ENCODE measurements around the gene MTRF1.

MTRF1 gene

DNA sequence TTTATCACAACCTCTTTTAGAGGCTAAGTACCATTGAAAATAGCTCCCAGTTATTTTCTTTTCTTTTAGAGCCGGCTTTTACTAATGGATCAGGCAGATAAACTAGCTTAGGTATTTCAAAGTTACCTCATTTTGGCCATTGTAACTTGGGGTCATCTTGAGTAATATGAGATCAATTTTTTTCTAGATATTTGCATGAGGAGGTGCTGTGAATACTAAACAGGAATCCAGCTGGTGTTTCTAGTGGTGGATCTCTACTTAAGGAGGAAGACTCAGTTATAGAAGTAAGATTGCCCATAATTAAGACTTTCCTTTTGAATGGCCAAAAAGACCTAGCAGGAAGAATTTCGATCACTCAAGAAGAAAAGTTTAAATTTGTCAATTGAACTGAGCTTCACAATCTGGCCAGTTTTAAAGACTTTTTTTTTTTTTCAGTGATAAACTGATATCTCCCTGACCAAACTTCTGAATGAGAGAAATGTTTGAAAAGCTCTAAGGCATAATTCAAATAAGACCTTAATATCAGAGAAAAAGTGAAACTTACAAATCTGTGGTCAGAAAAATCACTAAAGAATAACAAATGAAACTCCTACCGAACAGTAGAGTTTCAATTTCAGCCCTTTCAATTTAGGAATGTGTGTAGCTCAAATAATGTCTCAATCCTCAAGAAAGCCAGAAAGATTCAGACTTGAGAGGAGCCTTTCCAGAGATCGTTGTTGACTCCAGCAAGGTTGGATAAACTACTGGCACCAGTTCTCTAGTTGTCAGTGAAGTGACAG lies 36.1 kb upstream of the MTRF1 start:
- Histone ChIP-seq H3K36me3 (ENCODE audit: control insufficient read depth, insufficient read depth, low read length) (no peaks in the 10 kb centered on the region), H3K27me3 (ENCODE audit: control insufficient read depth, insufficient read depth, low read length, poor library complexity, severe bottlenecking) (no peaks in the 10 kb centered on the region), H3K4me3 (ENCODE audit: insufficient read depth, low read depth, low read length) (no peak overlapping the region), H3K4me1 (ENCODE audit: control insufficient read depth, insufficient read depth, low read length) (no peaks in the 10 kb centered on the region), H3K9me3 (ENCODE audit: control insufficient read depth, low read length) (no peaks in the 10 kb centered on the region), H3K27ac (ENCODE audit: insufficient read depth, low read depth, low read length, poor library complexity, severe bottlenecking) (no peak overlapping the region)
- 93 to 98% methylated on average over 4 of the region's 4 CpGs for WGBS, 2 experiments

DNA sequence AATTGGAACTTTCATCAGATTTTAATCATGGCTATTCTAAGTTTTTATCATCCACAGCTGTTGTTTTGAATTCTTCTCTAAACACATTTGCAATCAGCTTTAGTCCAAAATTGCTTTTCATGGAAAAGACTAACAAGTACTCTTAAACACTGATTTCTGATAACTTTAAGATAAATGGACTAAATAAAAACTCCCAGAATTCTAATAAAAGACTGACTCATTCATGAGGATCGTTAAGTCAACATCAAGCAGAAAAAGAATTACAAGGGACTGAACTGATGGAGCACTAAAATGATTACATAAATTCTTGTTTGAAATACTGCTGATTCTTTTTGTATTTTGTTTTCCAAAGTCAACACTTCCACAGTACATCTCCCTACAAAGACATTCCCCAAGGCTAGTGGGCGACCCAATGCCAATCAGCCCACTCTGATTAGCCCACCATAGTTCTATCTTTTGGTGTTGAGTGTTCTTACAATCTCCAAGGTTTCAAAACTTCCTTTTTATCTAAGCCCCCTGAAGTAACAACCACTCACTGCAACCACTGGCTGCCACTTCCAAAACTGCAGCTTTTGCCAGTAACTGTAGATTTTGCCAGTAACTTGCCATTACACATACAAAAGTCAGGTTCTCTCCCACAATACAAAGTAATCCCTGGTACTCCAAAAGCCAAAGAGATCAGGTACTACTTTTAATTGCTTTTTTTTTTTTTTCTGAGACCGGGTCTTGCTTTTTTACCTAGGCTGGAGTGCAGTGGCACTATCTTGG lies 33.7 kb upstream of the MTRF1 start:
- Histone ChIP-seq H3K4me1 (ENCODE audit: control insufficient read depth, insufficient read depth, low read length) (no peaks in the 10 kb centered on the region), H3K27me3 (ENCODE audit: control insufficient read depth, insufficient read depth, low read length, poor library complexity, severe bottlenecking) (no peaks in the 10 kb centered on the region), H3K27ac (ENCODE audit: insufficient read depth, low read depth, low read length, poor library complexity, severe bottlenecking) (no peak overlapping the region), H3K36me3 (ENCODE audit: control insufficient read depth, insufficient read depth, low read length) (no peaks in the 10 kb centered on the region), H3K9me3 (ENCODE audit: control insufficient read depth, low read length) (no peaks in the 10 kb centered on the region), H3K4me3 (ENCODE audit: insufficient read depth, low read depth, low read length) (no peak overlapping the region)
- WGBS, 2 experiments: 84 to 89% methylated on average over 2 to 3 of the region's 3 CpGs

DNA sequence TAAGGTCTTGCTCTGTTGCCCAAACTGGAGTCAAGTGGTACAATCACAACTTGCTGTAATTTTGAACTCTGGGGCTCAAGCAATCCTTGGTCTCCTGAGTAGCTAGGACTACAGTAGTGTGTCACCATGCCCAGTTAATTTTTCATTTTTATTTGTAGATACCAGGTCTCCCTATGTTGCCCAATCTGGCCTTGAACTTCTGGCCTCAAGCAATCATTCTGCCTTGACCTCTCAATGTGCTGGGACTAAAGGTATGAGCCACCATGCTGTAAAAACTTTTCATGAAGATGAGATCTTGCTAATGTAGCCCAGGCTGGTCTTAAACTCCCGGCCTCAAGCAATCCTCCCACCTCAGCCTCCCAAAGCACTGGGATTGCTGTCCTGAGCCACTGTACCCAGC lies 32.6 kb upstream of the MTRF1 start:
- WGBS, 2 experiments: 91 to 94% methylated on average over 1 of the region's 1 CpG
- no peaks in the 10 kb centered on the region for H3K27me3 ChIP-seq (ENCODE audit: control insufficient read depth, insufficient read depth, low read length, poor library complexity, severe bottlenecking)

DNA sequence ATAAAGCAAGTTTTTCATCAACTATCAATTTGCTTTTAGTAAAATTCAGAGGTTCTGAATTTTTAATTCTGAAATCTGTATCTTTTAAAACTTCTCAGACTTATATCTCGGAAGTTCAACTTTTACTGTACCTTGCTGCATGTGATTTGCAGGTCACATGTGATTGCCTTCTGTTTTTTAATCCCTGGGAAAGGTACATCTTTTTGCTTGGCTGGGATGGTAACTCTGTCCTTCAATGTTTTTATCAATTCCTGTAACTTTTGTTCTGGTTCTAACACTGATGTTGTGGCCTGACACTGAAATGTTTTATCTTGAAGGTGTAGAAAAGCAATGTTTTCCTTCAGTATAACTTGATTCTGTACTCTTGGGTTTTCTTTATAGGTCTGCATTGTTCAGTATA lies 31.5 kb upstream of the MTRF1 start:
- Histone ChIP-seq H3K4me1 (ENCODE audit: control insufficient read depth, insufficient read depth, low read length) (no peaks in the 10 kb centered on the region), H3K27ac (ENCODE audit: insufficient read depth, low read depth, low read length, poor library complexity, severe bottlenecking) (no peak overlapping the region), H3K27me3 (ENCODE audit: control insufficient read depth, insufficient read depth, low read length, poor library complexity, severe bottlenecking) (no peaks in the 10 kb centered on the region), H3K4me3 (ENCODE audit: insufficient read depth, low read depth, low read length) (no peak overlapping the region), H3K9me3 (ENCODE audit: control insufficient read depth, low read length) (no peaks in the 10 kb centered on the region), H3K36me3 (ENCODE audit: control insufficient read depth, insufficient read depth, low read length) (no peaks in the 10 kb centered on the region)
- WGBS, 2 experiments: 90% methylated on average over 1 of the region's 1 CpG

More for the DNA sequence above, 32.6 kb upstream of the MTRF1 start:
- Histone ChIP-seq H3K27ac (ENCODE audit: insufficient read depth, low read depth, low read length, poor library complexity, severe bottlenecking) (no peak overlapping the region), H3K9me3 (ENCODE audit: control insufficient read depth, low read length) (no peaks in the 10 kb centered on the region), H3K4me1 (ENCODE audit: control insufficient read depth, insufficient read depth, low read length) (no peaks in the 10 kb centered on the region), H3K36me3 (ENCODE audit: control insufficient read depth, insufficient read depth, low read length) (no peaks in the 10 kb centered on the region), H3K4me3 (ENCODE audit: insufficient read depth, low read depth, low read length) (no peak overlapping the region)

DNA sequence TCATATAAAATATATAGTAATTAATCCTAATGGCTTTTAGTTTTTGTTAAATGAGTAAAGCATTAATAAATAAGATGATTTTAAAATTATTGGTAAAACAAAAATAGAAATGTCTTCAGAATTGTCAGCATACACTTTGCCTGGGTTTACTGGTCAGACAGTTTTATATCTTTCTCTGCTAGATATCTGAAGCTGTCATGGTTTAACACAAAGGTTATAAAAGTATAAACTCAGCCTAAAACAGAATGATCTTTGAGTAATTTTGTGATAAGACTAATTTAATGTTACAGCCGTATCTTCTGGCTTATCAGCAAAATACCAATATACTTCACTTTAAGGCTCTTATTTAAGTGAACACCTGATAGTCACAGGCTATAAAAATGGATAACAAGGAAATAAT lies 29.9 kb upstream of the MTRF1 start:
- no peak overlapping the region for H3K4me3 ChIP-seq (ENCODE audit: insufficient read depth, low read depth, low read length)
- H3K27me3 ChIP-seq (ENCODE audit: control insufficient read depth, insufficient read depth, low read length, poor library complexity, severe bottlenecking): no peaks in the 10 kb centered on the region
- no peaks in the 10 kb centered on the region for H3K9me3 ChIP-seq (ENCODE audit: control insufficient read depth, low read length)
- H3K27ac ChIP-seq (ENCODE audit: insufficient read depth, low read depth, low read length, poor library complexity, severe bottlenecking): no peak overlapping the region
- no peaks in the 10 kb centered on the region for H3K4me1 ChIP-seq (ENCODE audit: control insufficient read depth, insufficient read depth, low read length)
- 100% methylated on average over 1 of the region's 1 CpG; no CpG with 5 or more reads in 1 of the 2 experiments for WGBS, 2 experiments
- H3K36me3 ChIP-seq (ENCODE audit: control insufficient read depth, insufficient read depth, low read length): no peaks in the 10 kb centered on the region

DNA sequence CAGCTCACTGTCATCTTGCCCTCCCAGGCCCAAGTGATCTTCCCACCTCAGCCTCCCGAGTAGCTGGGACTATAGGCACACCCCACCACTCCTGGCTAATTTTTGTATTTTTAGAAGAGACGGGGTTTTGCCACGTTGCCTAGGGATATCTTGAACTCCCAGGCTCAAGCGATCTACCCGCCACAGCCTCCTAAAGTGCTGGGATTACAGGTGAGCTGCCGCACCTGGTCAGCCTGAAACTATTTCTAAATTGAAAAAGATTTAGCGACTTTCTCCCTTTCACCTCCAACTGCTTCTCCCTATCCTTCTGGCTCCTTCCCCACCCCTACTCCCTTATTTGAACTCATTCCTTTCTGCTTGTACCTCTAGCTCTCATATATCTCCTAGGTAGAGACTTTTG lies 27.9 kb upstream of the MTRF1 start:
- Histone ChIP-seq H3K4me1 (ENCODE audit: control insufficient read depth, insufficient read depth, low read length) (no peaks in the 10 kb centered on the region), H3K27me3 (ENCODE audit: control insufficient read depth, insufficient read depth, low read length, poor library complexity, severe bottlenecking) (no peaks in the 10 kb centered on the region), H3K36me3 (ENCODE audit: control insufficient read depth, insufficient read depth, low read length) (no peaks in the 10 kb centered on the region), H3K9me3 (ENCODE audit: control insufficient read depth, low read length) (no peaks in the 10 kb centered on the region), H3K4me3 (ENCODE audit: insufficient read depth, low read depth, low read length) (no peak overlapping the region), H3K27ac (ENCODE audit: insufficient read depth, low read depth, low read length, poor library complexity, severe bottlenecking) (no peak overlapping the region)
- 85 to 92% methylated on average over 7 of the region's 7 CpGs for WGBS, 2 experiments

DNA sequence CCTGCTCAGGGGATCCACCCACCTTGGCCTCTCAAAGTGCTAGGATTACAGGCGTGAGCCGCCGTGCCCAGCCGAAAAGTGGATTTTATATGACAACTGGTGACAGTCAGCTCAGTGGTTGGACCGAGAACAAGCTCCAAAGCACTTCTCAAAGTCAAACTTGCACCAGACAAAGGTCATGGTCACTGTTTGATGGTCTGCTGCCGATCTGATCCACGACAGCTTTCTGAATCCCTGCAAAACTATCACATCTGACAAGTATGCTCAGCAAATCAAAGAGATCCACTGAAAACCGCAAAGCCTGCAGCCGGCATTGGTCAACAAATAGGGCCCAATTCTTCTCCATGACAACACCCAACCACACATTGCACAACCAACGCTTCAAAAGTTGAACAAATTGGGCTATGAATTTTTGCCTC lies 26.1 kb upstream of the MTRF1 start:
- Histone ChIP-seq H3K27me3 (ENCODE audit: control insufficient read depth, insufficient read depth, low read length, poor library complexity, severe bottlenecking) (no peaks in the 10 kb centered on the region), H3K4me1 (ENCODE audit: control insufficient read depth, insufficient read depth, low read length) (no peaks in the 10 kb centered on the region), H3K27ac (ENCODE audit: insufficient read depth, low read depth, low read length, poor library complexity, severe bottlenecking) (no peak overlapping the region), H3K4me3 (ENCODE audit: insufficient read depth, low read depth, low read length) (no peak overlapping the region), H3K9me3 (ENCODE audit: control insufficient read depth, low read length) (no peaks in the 10 kb centered on the region), H3K36me3 (ENCODE audit: control insufficient read depth, insufficient read depth, low read length) (no peaks in the 10 kb centered on the region)
- 91 to 94% methylated on average over 10 of the region's 10 CpGs for WGBS, 2 experiments

DNA sequence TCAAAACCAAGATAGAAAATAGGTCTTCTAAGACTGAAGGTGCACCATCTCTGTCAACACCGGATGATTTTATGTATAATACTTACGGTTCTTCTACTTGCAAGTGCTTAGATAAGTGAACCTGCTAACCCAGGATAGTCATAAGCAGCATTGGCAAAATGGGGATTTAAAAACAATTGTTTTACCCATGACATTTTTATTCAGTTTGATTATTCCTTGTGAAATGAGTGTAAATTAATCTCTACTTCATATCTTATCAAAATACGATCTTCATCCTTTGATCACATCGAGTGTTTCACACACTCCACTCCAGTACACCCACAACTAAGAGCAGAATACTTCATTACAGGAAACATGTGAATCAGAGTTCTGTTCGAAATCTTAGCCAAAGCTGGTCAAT lies 23.0 kb upstream of the MTRF1 start:
- H3K27ac ChIP-seq (ENCODE audit: insufficient read depth, low read depth, low read length, poor library complexity, severe bottlenecking): no peak overlapping the region
- no peaks in the 10 kb centered on the region for H3K9me3 ChIP-seq (ENCODE audit: control insufficient read depth, low read length)
- no peak overlapping the region for H3K4me3 ChIP-seq (ENCODE audit: insufficient read depth, low read depth, low read length)
- H3K36me3 ChIP-seq (ENCODE audit: control insufficient read depth, insufficient read depth, low read length): no peaks in the 10 kb centered on the region
- no peaks in the 10 kb centered on the region for H3K27me3 ChIP-seq (ENCODE audit: control insufficient read depth, insufficient read depth, low read length, poor library complexity, severe bottlenecking)
- 93 to 98% methylated on average over 4 to 5 of the region's 5 CpGs for WGBS, 2 experiments
- H3K4me1 ChIP-seq (ENCODE audit: control insufficient read depth, insufficient read depth, low read length): no peaks in the 10 kb centered on the region

DNA sequence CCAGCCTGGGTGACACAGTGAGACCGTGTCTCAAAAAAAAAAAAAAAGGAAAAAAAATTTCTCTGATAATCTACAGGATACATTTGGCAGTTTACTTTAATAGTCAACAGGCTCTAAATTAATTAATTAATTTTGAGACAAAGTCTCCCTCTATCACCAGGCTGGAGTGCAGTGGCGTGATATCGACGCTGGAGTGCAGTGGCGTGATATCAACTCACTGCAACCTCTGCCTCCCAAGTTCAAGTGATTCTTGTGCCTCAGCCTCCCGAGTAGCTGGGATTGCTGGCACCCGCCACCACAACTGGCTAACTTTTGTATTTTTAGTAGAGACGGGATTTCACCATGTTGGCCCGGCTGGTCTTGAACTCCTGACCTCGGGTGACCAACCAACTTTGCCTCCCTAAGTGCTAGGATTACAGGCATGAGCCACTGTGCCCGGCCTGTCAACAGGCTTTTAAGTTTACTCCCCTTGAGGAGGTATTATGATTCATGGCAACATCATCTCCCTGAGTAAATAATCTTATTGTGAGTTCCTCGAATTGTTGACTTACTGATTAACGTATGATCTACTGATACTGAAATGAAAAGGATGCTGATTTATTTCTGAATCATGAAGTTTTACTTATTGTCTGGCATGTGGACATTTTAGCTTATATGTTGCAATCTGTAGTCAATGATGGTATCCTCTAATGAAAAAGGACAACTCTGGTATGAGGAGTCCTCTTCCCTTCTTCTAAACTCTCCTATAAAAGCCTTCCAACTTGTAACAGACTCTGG lies 21.3 kb upstream of the MTRF1 start:
- no peaks in the 10 kb centered on the region for H3K27me3 ChIP-seq (ENCODE audit: control insufficient read depth, insufficient read depth, low read length, poor library complexity, severe bottlenecking)
- no peaks in the 10 kb centered on the region for H3K36me3 ChIP-seq (ENCODE audit: control insufficient read depth, insufficient read depth, low read length)
- H3K9me3 ChIP-seq (ENCODE audit: control insufficient read depth, low read length): no peaks in the 10 kb centered on the region
- no peak overlapping the region for H3K4me3 ChIP-seq (ENCODE audit: insufficient read depth, low read depth, low read length)
- no peak overlapping the region for H3K27ac ChIP-seq (ENCODE audit: insufficient read depth, low read depth, low read length, poor library complexity, severe bottlenecking)
- H3K4me1 ChIP-seq (ENCODE audit: control insufficient read depth, insufficient read depth, low read length): no peaks in the 10 kb centered on the region
- 94 to 95% methylated on average over 13 of the region's 13 CpGs for WGBS, 2 experiments

DNA sequence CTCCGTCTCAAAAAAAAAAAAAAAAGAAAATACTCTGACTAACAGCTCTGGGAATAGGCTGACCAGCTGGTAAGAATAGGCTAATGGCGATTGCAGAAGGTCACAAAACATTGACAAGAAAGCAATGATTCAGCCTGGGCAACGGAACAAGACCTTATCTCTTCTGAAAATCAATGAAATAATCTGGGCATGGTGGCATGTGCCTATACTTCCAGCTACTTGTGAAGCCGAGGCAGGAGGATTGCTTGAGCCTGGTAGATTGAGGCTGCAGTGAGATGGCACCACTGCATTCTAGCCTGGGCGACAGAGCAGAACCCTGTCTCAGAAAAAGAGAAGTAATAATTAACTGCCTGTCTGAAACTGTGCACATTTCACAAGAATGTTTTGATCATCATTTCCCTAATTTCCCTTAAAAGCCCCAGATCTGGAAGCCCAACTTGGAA lies 18.8 kb upstream of the MTRF1 start:
- no peak overlapping the region for H3K4me3 ChIP-seq (ENCODE audit: insufficient read depth, low read depth, low read length)
- H3K36me3 ChIP-seq (ENCODE audit: control insufficient read depth, insufficient read depth, low read length): no peaks in the 10 kb centered on the region
- no peaks in the 10 kb centered on the region for H3K27me3 ChIP-seq (ENCODE audit: control insufficient read depth, insufficient read depth, low read length, poor library complexity, severe bottlenecking)
- H3K4me1 ChIP-seq (ENCODE audit: control insufficient read depth, insufficient read depth, low read length): no peaks in the 10 kb centered on the region
- no peaks in the 10 kb centered on the region for H3K9me3 ChIP-seq (ENCODE audit: control insufficient read depth, low read length)
- no peak overlapping the region for H3K27ac ChIP-seq (ENCODE audit: insufficient read depth, low read depth, low read length, poor library complexity, severe bottlenecking)
- 92 to 98% methylated on average over 5 of the region's 5 CpGs for WGBS, 2 experiments
